Transverse colon (tissue), 4 donors: ENCODE results near the gene PTPRN2. TPM values are rescaled to one million over a fixed set of nuclear protein-coding genes. Genes with fewer than 3 reads are reported as not detected.
A peak's percentile ranks its signal among the peaks of the same experiment; 100 is the strongest.

Experiments used
- DNase-seq: peaks from one replicate; pipeline ENCODE4 v3.0.0-alpha.2; 2019
- H3K27ac ChIP-seq, 4 donors: fragments of 200-600 bp; sonication (generic); 2 replicates each; pipeline ENCODE4 v1.5.1; 2016 to 2018; ENCODE audit warnings: inconsistent platforms in 4 of 4
- H3K27me3 ChIP-seq: fragments of 200-600 bp; sonication (generic); 2 replicates; pipeline ENCODE4 v1.5.1; 2017; ENCODE audit warnings: inconsistent platforms
- H3K36me3 ChIP-seq, 4 donors: fragments of 200-600 bp; sonication (generic); 2 replicates each; pipeline ENCODE4 v1.5.1; 2017 to 2019; ENCODE audit warnings: inconsistent platforms in 4 of 4
- H3K4me1 ChIP-seq, 4 donors: fragments of 200-600 bp; sonication (generic); 2 replicates each; pipeline ENCODE4 v1.5.1; 2017 to 2020; ENCODE audit warnings: inconsistent platforms in 4 of 4
- H3K4me3 ChIP-seq, 4 donors: fragments of 200-600 bp; sonication (generic); 1 replicate in 1 of 4; 2 replicates in 3 of 4; pipeline versions ENCODE4 v1.5.1 to v1.6.1; 2017 to 2019; ENCODE audit warnings: inconsistent platforms in 4 of 4
- H3K9me3 ChIP-seq, 2 donors: fragments of 200-600 bp; sonication (generic); 2 replicates each; pipeline ENCODE4 v1.5.1; 2017 to 2019; ENCODE audit warnings: inconsistent platforms in 2 of 2
- CTCF ChIP-seq, 5 experiments: fragments of 200-600 bp in 3 of 5; fragments of 450-650 bp in 2 of 5; sonication (generic) in 3 of 5; IDR thresholded peaks; 1 replicate in 2 of 5; 2 replicates in 3 of 5; pipeline ENCODE4 v1.5.1; 2016 to 2017; ENCODE audit warnings: antibody characterized with exemption in 5 of 5, inconsistent platforms in 3 of 5, mild to moderate bottlenecking in 2 of 5, moderate library complexity in 1 of 5
- EP300 ChIP-seq: sonication (generic); formaldehyde crosslinking; IDR thresholded peaks from one replicate; pipeline ENCODE4 v1.6.1; 2017; ENCODE audit warnings: antibody characterized with exemption, low read depth
- POLR2A ChIP-seq: fragments of 450-650 bp; IDR thresholded peaks from one replicate; pipeline ENCODE4 v1.6.1; 2016; ENCODE audit warnings: antibody characterized with exemption, mild to moderate bottlenecking, moderate library complexity
- POLR2AphosphoS5 ChIP-seq, 3 donors: sonication (generic); formaldehyde crosslinking; IDR thresholded peaks; one replicate each; pipeline ENCODE4 v1.6.1; 2016; ENCODE audit warnings: antibody characterized with exemption in 3 of 3
- WGBS, 2 donors: methylation state at CpG; one replicate each; pipeline ENCODE4 v1.1.5; 2018; ENCODE audit warnings: low coverage in 1 of 2; 5-methylcytosine and 5-hydroxymethylcytosine counted together
- in situ Hi-C, 4 donors: fragments of 200-750 bp; cut with MboI; loops; one replicate each; pipeline versions ENCODE4 v1.15.0 to v1.15.1; 2017; ENCODE audit warnings: low sequenced_read_pairs in 3 of 4, low pct_ligation_motif_present in 1 of 4, low pct_unique_long_range_greater_than_20kb in 1 of 4
- intact Hi-C: fragments of 100-400 bp; cut with DNase I; formaldehyde crosslinking; loops from one replicate; pipeline ENCODE4 v1.15.1; 2023; ENCODE audit warnings: low total_unique reads
- total RNA-seq, 4 donors: library from RNA; depleted of rRNA; stranded (reverse); fragments of >200 nt; gene quantifications; one replicate each; pipeline ENCODE4 v1.1.0, GENCODE V29; 2016

Gene PTPRN2
- total RNA-seq, 4 donors from 2014 or later = 15.4 to 31.1 (median 21.8) TPM

- no peaks in the 10 kb centered on the region for H3K9me3 ChIP-seq
- TF ChIP-seq POLR2AphosphoS5 (IDR thresholded peaks at IDR 0.05) = no peak
- no peak for TF ChIP-seq CTCF (IDR thresholded peaks at IDR 0.05)
- no peak for TF ChIP-seq EP300
- TF ChIP-seq POLR2A = no peak
- 85 to 93% methylated on average over 3 to 18 of the region's 18 CpGs for WGBS, 2 donors
- intact Hi-C loops (no loop called here), in situ Hi-C loops (no loop called here)
- H3K4me3 ChIP-seq = no peak overlapping the region
- H3K36me3 ChIP-seq = no peaks in the 10 kb centered on the region
- no peak overlapping the region for H3K27ac ChIP-seq
- no peak for DNase-seq
- H3K27me3 ChIP-seq = no peaks in the 10 kb centered on the region
- H3K4me1 ChIP-seq = no peaks in the 10 kb centered on the region
Observed at GRCh38 chr7:157993406-157994105, 594.1 kb downstream of the PTPRN2 start.

- Histone ChIP-seq H3K9me3 (no peaks in the 10 kb centered on the region), H3K27me3 (no peaks in the 10 kb centered on the region), H3K4me3 (no peak overlapping the region), H3K27ac (no peak overlapping the region), H3K36me3 (no peaks in the 10 kb centered on the region), H3K4me1 (no peaks in the 10 kb centered on the region)
- no peak for DNase-seq
- 92 to 93% methylated on average over 2 to 17 of the region's 17 CpGs for WGBS, 2 donors
- intact Hi-C loops (no loop called here), in situ Hi-C loops (no loop called here)
- TF ChIP-seq POLR2AphosphoS5 (IDR thresholded peaks at IDR 0.05) = no peak
- no peak for TF ChIP-seq CTCF (IDR thresholded peaks at IDR 0.05)
- no peak for TF ChIP-seq EP300
- no peak for TF ChIP-seq POLR2A
Observed at GRCh38 chr7:157992511-157993160, 595.0 kb downstream of the PTPRN2 start.

GRCh38 chr7:157991761-157992160 is 595.9 kb downstream of the PTPRN2 start:
- Histone ChIP-seq H3K27ac (no peak overlapping the region), H3K36me3 (no peaks in the 10 kb centered on the region), H3K9me3 (no peaks in the 10 kb centered on the region), H3K4me3 (no peak overlapping the region), H3K27me3 (no peaks in the 10 kb centered on the region), H3K4me1 (no peaks in the 10 kb centered on the region)
- WGBS, 2 donors = 85 to 86% methylated on average over 8 to 11 of the region's 11 CpGs
- TF ChIP-seq POLR2A (no peak), CTCF (IDR thresholded peaks at IDR 0.05) (no peak), EP300 (no peak), POLR2AphosphoS5 (IDR thresholded peaks at IDR 0.05) (no peak)
- intact Hi-C loops (no loop called here), in situ Hi-C loops (no loop called here)
- DNase-seq = no peak

GRCh38 chr7:157991351-157991750 is 596.3 kb downstream of the PTPRN2 start:
- 54% methylated on average over 9 of the region's 9 CpGs; no CpG with 5 or more reads in 1 of the 2 donors for WGBS, 2 donors
- no peaks in the 10 kb centered on the region for H3K27me3 ChIP-seq
- H3K4me1 ChIP-seq = no peaks in the 10 kb centered on the region
- H3K9me3 ChIP-seq = no peaks in the 10 kb centered on the region
- H3K27ac ChIP-seq = no peak overlapping the region
- H3K4me3 ChIP-seq = no peak overlapping the region
- TF ChIP-seq POLR2A (no peak), EP300 (no peak), CTCF (IDR thresholded peaks at IDR 0.05) (no peak), POLR2AphosphoS5 (IDR thresholded peaks at IDR 0.05) (no peak)
- DNase-seq = peak; percentile 18
- in situ Hi-C loops (no loop called here), intact Hi-C loops (no loop called here)
- no peaks in the 10 kb centered on the region for H3K36me3 ChIP-seq
